Common myeloid progenitor, CD34-positive (primary cell): ENCODE data around the gene RP2.

Experiments
- CTCF ChIA-PET: fragments of 350-600 bp; sonication (Branson Sonifier 250); formaldehyde crosslinking; loops from one replicate; lab custom pipeline; 2021; ENCODE audit warnings: antibody characterized with exemption; lab: Charles Lee
- POLR2A ChIA-PET: fragments of 350-600 bp; sonication (Branson Sonifier 250); formaldehyde crosslinking; loops from one replicate; lab custom pipeline; 2021; ENCODE audit warnings: antibody characterized with exemption; lab: Charles Lee
- DNase-seq, 3 donors: peaks; one replicate each; pipeline versions ENCODE4 v3.0.0 to v3.0.0-alpha.2; 2013
- H3K27ac ChIP-seq, 2 experiments: 1 replicate in 1 of 2; 2 replicates in 1 of 2; pipeline ENCODE4 v1.7.0; 2013; ENCODE audit warnings: inconsistent platforms in 2 of 2, low read length in 2 of 2, mild to moderate bottlenecking in 2 of 2, low read depth in 1 of 2, moderate library complexity in 1 of 2; ENCODE audit not compliant: severe bottlenecking in 2 of 2, insufficient read depth in 1 of 2, poor library complexity in 1 of 2
- H3K27me3 ChIP-seq, 5 experiments: replicated peaks in 2 of 5; 1 replicate in 3 of 5; 2 replicates in 2 of 5; pipeline versions ENCODE4 v1.6.1 to v1.7.0; 2013; ENCODE audit warnings: low read length in 4 of 5, mild to moderate bottlenecking in 2 of 5, moderate library complexity in 2 of 5, inconsistent platforms in 1 of 5; ENCODE audit not compliant: insufficient read depth in 5 of 5, control insufficient read depth in 4 of 5
- H3K36me3 ChIP-seq, 4 experiments: 1 replicate in 2 of 4; 2 replicates in 2 of 4; pipeline versions ENCODE4 v1.6.1 to v1.7.0; 2013; ENCODE audit warnings: low read length in 3 of 4, control low read depth in 1 of 4, mild to moderate bottlenecking in 1 of 4; ENCODE audit not compliant: control insufficient read depth in 4 of 4, insufficient read depth in 4 of 4
- H3K4me1 ChIP-seq, 4 experiments: 1 replicate in 3 of 4; 2 replicates in 1 of 4; pipeline versions ENCODE4 v1.6.1 to v1.7.1; 2013; ENCODE audit warnings: low read length in 3 of 4, mild to moderate bottlenecking in 3 of 4, control low read depth in 1 of 4, inconsistent platforms in 1 of 4, moderate library complexity in 1 of 4; ENCODE audit not compliant: control insufficient read depth in 4 of 4, insufficient read depth in 4 of 4; ENCODE audit errors: control extremely low read depth in 1 of 4
- H3K4me3 ChIP-seq, 7 experiments: 1 replicate in 4 of 7; 2 replicates in 3 of 7; pipeline versions ENCODE4 v1.5.1 to v1.7.0; 2013; ENCODE audit warnings: mild to moderate bottlenecking in 7 of 7, low read length in 6 of 7, moderate library complexity in 6 of 7, inconsistent platforms in 2 of 7, low read depth in 2 of 7, control low read depth in 1 of 7; ENCODE audit not compliant: insufficient read depth in 4 of 7, control insufficient read depth in 1 of 7; ENCODE audit errors: extremely low read depth in 1 of 7
- H3K9me3 ChIP-seq, 5 experiments: 1 replicate in 4 of 5; 2 replicates in 1 of 5; pipeline versions ENCODE4 v1.6.1 to v1.7.1; 2013; ENCODE audit warnings: low read length in 4 of 5, mild to moderate bottlenecking in 2 of 5, inconsistent platforms in 1 of 5, low read depth in 1 of 5, moderate library complexity in 1 of 5; ENCODE audit not compliant: control insufficient read depth in 4 of 5, insufficient read depth in 2 of 5; ENCODE audit errors: control extremely low read depth in 1 of 5
- WGBS: methylation state at CpG from one replicate; pipeline ENCODE4 v1.1.5; 2013; ENCODE audit not compliant: insufficient coverage; 5-methylcytosine and 5-hydroxymethylcytosine counted together

The RP2 gene

GRCh38 chrX:46803140-46803539, 33.7 kb upstream of the RP2 start:
- Histone ChIP-seq H3K36me3 (no peaks in the 10 kb centered on the region), H3K27ac (no peak overlapping the region), H3K4me3 (no peak overlapping the region), H3K9me3 (no peaks in the 10 kb centered on the region), H3K4me1 (no peaks in the 10 kb centered on the region), H3K27me3 (no peaks in the 10 kb centered on the region)
- ChIA-PET CTCF (interaction anchor here (0.9 to 1.4 kb wide), 2 partner anchors 11 to 14 kb away, joined by 3 read pairs; no protein-coding TSS in a partner anchor), POLR2A (no interaction called here)
- peak; percentile 14 to 22 (median 19) for DNase-seq
- 64% methylated on average over 3 of the region's 3 CpGs for WGBS

- H3K4me1 ChIP-seq, result no peaks in the 10 kb centered on the region
- H3K27me3 ChIP-seq, result no peaks in the 10 kb centered on the region
- ChIA-PET POLR2A (no interaction called here), CTCF (no interaction called here)
- H3K9me3 ChIP-seq, result no peaks in the 10 kb centered on the region
- H3K4me3 ChIP-seq, result no peak overlapping the region
- no peak overlapping the region for H3K27ac ChIP-seq
- H3K36me3 ChIP-seq, result no peaks in the 10 kb centered on the region
- WGBS, result 63% methylated on average over 1 of the region's 2 CpGs
- no peak for DNase-seq
Observed at GRCh38 chrX:46805270-46805669, 31.6 kb upstream of the RP2 start.

GRCh38 chrX:46811121-46811520, 25.7 kb upstream of the RP2 start:
- Histone ChIP-seq H3K4me1 (no peaks in the 10 kb centered on the region), H3K27ac (no peak overlapping the region), H3K4me3 (no peak overlapping the region), H3K27me3 (no peaks in the 10 kb centered on the region), H3K36me3 (no peaks in the 10 kb centered on the region), H3K9me3 (no peaks in the 10 kb centered on the region)
- ChIA-PET CTCF (no interaction called here), POLR2A (no interaction called here)
- DNase-seq, result no peak
- WGBS, result no CpG with 5 or more reads among the region's 1 CpG

GRCh38 chrX:46812445-46812844, 24.4 kb upstream of the RP2 start:
- H3K27me3 ChIP-seq, result no peaks in the 10 kb centered on the region
- no peak overlapping the region for H3K27ac ChIP-seq
- CTCF ChIA-PET, result no interaction called here
- DNase-seq, result no peak
- POLR2A ChIA-PET, result no interaction called here
- H3K4me1 ChIP-seq, result no peaks in the 10 kb centered on the region
- H3K9me3 ChIP-seq, result no peaks in the 10 kb centered on the region
- H3K36me3 ChIP-seq, result no peaks in the 10 kb centered on the region
- no peak overlapping the region for H3K4me3 ChIP-seq
- WGBS, result 79% methylated on average over 2 of the region's 2 CpGs

- POLR2A ChIA-PET, result no interaction called here
- CTCF ChIA-PET, result interaction anchor here (0.9 kb wide), 1 partner anchor 11 kb away, joined by 3 read pairs; no protein-coding TSS in a partner anchor
- 88% methylated on average over 7 of the region's 7 CpGs for WGBS
- no peaks in the 10 kb centered on the region for H3K27me3 ChIP-seq
- no peaks in the 10 kb centered on the region for H3K36me3 ChIP-seq
- no peaks in the 10 kb centered on the region for H3K4me1 ChIP-seq
- DNase-seq, result no peak
- H3K9me3 ChIP-seq, result no peaks in the 10 kb centered on the region
- no peak overlapping the region for H3K27ac ChIP-seq
- H3K4me3 ChIP-seq, result no peak overlapping the region
Observed at GRCh38 chrX:46814966-46815365, 21.9 kb upstream of the RP2 start.

- H3K4me3 ChIP-seq, result no peak overlapping the region
- DNase-seq, result no peak
- POLR2A ChIA-PET, result no interaction called here
- CTCF ChIA-PET, result no interaction called here
- H3K27me3 ChIP-seq, result no peaks in the 10 kb centered on the region
- peaks cover 0 to 2% (median 0%) of the 10 kb centered on the region in 5 experiments for H3K9me3 ChIP-seq
- WGBS, result 90% methylated on average over 4 of the region's 5 CpGs
- H3K4me1 ChIP-seq, result no peaks in the 10 kb centered on the region
- no peak overlapping the region for H3K27ac ChIP-seq
- H3K36me3 ChIP-seq, result no peaks in the 10 kb centered on the region
Observed at GRCh38 chrX:46819136-46819535, 17.7 kb upstream of the RP2 start.

- POLR2A ChIA-PET, result no interaction called here
- Histone ChIP-seq H3K4me3 (no peak overlapping the region), H3K9me3 (peaks cover 0 to 2% (median 0%) of the 10 kb centered on the region in 5 experiments), H3K27me3 (no peaks in the 10 kb centered on the region), H3K36me3 (no peaks in the 10 kb centered on the region), H3K27ac (no peak overlapping the region), H3K4me1 (no peaks in the 10 kb centered on the region)
- DNase-seq, result no peak
- 86% methylated on average over 1 of the region's 4 CpGs for WGBS
- CTCF ChIA-PET, result no interaction called here
Observed at GRCh38 chrX:46820391-46821100, 16.3 kb upstream of the RP2 start.
